Natural killer cell (primary cell): ENCODE results near the gene TIRAP. TPM values are rescaled to one million over a fixed set of nuclear protein-coding genes. Genes with fewer than 3 reads are reported as not detected.

ENCODE experiments used
- ATAC-seq, 3 donors: fragments of 150-1000 bp in 2 of 3; fragments of 200-7000 bp in 1 of 3; cut with Tn5 transposase; 1 replicate in 1 of 3; 2 replicates in 2 of 3; pipeline ENCODE4 v1.10.0; 2021; ENCODE audit warnings: mild to moderate bottlenecking in 2 of 3, moderate library complexity in 2 of 3
- DNase-seq, 2 donors: peaks; one replicate each; pipeline versions ENCODE4 v3.0.0 to v3.0.0-alpha.2; 2013 to 2021; ENCODE audit warnings: mixed read lengths in 1 of 2
- H3K27ac ChIP-seq: one replicate; pipeline ENCODE4 v1.5.1; 2013; ENCODE audit warnings: mild to moderate bottlenecking, low read length
- H3K27me3 ChIP-seq: one replicate; pipeline ENCODE4 v1.6.1; 2013; ENCODE audit warnings: low read length; ENCODE audit not compliant: control insufficient read depth, insufficient read depth
- H3K36me3 ChIP-seq: one replicate; pipeline ENCODE4 v1.6.1; 2013; ENCODE audit warnings: low read length; ENCODE audit not compliant: control insufficient read depth, insufficient read depth
- H3K4me1 ChIP-seq: one replicate; pipeline ENCODE4 v1.6.1; 2013; ENCODE audit warnings: low read length; ENCODE audit not compliant: control insufficient read depth, insufficient read depth
- H3K4me3 ChIP-seq: one replicate; pipeline ENCODE4 v1.5.1; 2013; ENCODE audit warnings: low read length
- H3K9me3 ChIP-seq: one replicate; pipeline ENCODE4 v1.6.1; 2013; ENCODE audit warnings: low read length; ENCODE audit not compliant: control insufficient read depth, insufficient read depth
- H3K27ac Mint-ChIP-seq, 2 donors: one replicate each; pipeline ENCODE4 v1.8.0; 2022; ENCODE audit warnings: mild to moderate bottlenecking in 2 of 2, mixed read lengths in 2 of 2, moderate library complexity in 1 of 2
- H3K27me3 Mint-ChIP-seq, 2 donors: one replicate each; pipeline ENCODE4 v1.8.0; 2022; ENCODE audit warnings: low read depth in 2 of 2, mixed read lengths in 2 of 2
- H3K36me3 Mint-ChIP-seq: one replicate; pipeline ENCODE4 v1.8.0; 2022; ENCODE audit warnings: mixed read lengths
- H3K4me1 Mint-ChIP-seq, 2 donors: one replicate each; pipeline ENCODE4 v1.8.0; 2022; ENCODE audit warnings: mixed read lengths in 2 of 2
- H3K4me3 Mint-ChIP-seq: one replicate; pipeline ENCODE4 v1.8.0; 2022; ENCODE audit warnings: mild to moderate bottlenecking, moderate library complexity, mixed read lengths
- H3K9me3 Mint-ChIP-seq, 2 donors: one replicate each; pipeline ENCODE4 v1.8.0; 2022; ENCODE audit warnings: mixed read lengths in 2 of 2
- CTCF ChIP-seq: fragments of 200-600 bp; IDR thresholded peaks from one replicate; pipeline ENCODE4 v1.8.0; 2022; ENCODE audit warnings: antibody characterized with exemption
- whole genome bisulfite sequencing: methylation state at CpG from one replicate; pipeline ENCODE4 v1.1.7; 2013; ENCODE audit warnings: missing lambda C conversion rate; ENCODE audit not compliant: insufficient coverage; 5-methylcytosine and 5-hydroxymethylcytosine counted together
- intact Hi-C: fragments of 100-400 bp; cut with micrococcal nuclease; formaldehyde crosslinking; loops from one replicate; pipeline ENCODE4 v1.14.2; 2022
- total RNA-seq, 4 donors: library from RNA; stranded (reverse); fragments of 120-200 nt in 1 of 4; gene quantifications; one replicate each; pipeline versions ENCODE4 v1.2.3 to v1.2.4, GENCODE V29; 2013 to 2022

Gene TIRAP
- total RNA-seq, 3 donors from 2014 or later (not counting 1 experiment from before 2014, with no cell fraction given), result 14.5 to 24.0 (median 19.5) TPM

GRCh38 chr11:126328444-126328843 lies 45.6 kb downstream of the TIRAP start:
- ATAC-seq (no peak), DNase-seq (no peak)
- no peak for TF ChIP-seq CTCF
- Mint-ChIP-seq H3K27me3 (no peaks in the 10 kb centered on the region), H3K9me3 (no peaks in the 10 kb centered on the region), H3K27ac (peak overlapping the region; percentile 88 to 97), H3K36me3 (no peaks in the 10 kb centered on the region), H3K4me3 (peak overlapping the region; percentile 79), H3K4me1 (peaks cover 56 to 57% of the 10 kb centered on the region in 2 donors)
- intact Hi-C loops, result loop anchor here (2.0 kb wide), 1 partner anchor 24 kb away; no protein-coding TSS in a partner anchor
- H3K4me1 ChIP-seq, result peaks cover 53% of the 10 kb centered on the region
- WGBS, result 94% methylated on average over 12 of the region's 12 CpGs
- no peaks in the 10 kb centered on the region for H3K9me3 ChIP-seq
- H3K4me3 ChIP-seq, result no peak overlapping the region
- H3K36me3 ChIP-seq, result no peaks in the 10 kb centered on the region
- no peaks in the 10 kb centered on the region for H3K27me3 ChIP-seq
- peak overlapping the region; percentile 86 for H3K27ac ChIP-seq

GRCh38 chr11:126328938-126329643 lies 46.2 kb downstream of the TIRAP start:
- peak overlapping the region; percentile 79 for H3K4me3 Mint-ChIP-seq
- H3K36me3 Mint-ChIP-seq, result no peaks in the 10 kb centered on the region
- no peak for TF ChIP-seq CTCF
- DNase-seq, result peak in 1 of 2 donors; percentile 29
- Histone ChIP-seq H3K4me3 (no peak overlapping the region), H3K36me3 (peaks cover 2% of the 10 kb centered on the region), H3K4me1 (peaks cover 59% of the 10 kb centered on the region), H3K9me3 (no peaks in the 10 kb centered on the region), H3K27me3 (no peaks in the 10 kb centered on the region), H3K27ac (peak overlapping the region; percentile 86)
- peak overlapping the region; percentile 88 to 97 for H3K27ac Mint-ChIP-seq
- whole genome bisulfite sequencing, result 88% methylated on average over 9 of the region's 9 CpGs
- no peaks in the 10 kb centered on the region for H3K27me3 Mint-ChIP-seq
- intact Hi-C loops, result loop anchor here (1.0 to 2.0 kb wide), 3 partner anchors 10 to 24 kb away; no protein-coding TSS in a partner anchor
- peak; percentile 11 to 34 (median 24) for ATAC-seq
- H3K4me1 Mint-ChIP-seq, result peaks cover 63% of the 10 kb centered on the region in 2 donors
- no peaks in the 10 kb centered on the region for H3K9me3 Mint-ChIP-seq

- Mint-ChIP-seq H3K4me3 (peak overlapping the region; percentile 79), H3K27ac (peak overlapping the region; percentile 88 to 97), H3K36me3 (no peaks in the 10 kb centered on the region), H3K4me1 (peaks cover 66 to 67% of the 10 kb centered on the region in 2 donors), H3K9me3 (no peaks in the 10 kb centered on the region), H3K27me3 (no peaks in the 10 kb centered on the region)
- peak; percentile 63 to 79 (median 74) for ATAC-seq
- intact Hi-C loops, result loop anchor here (1.0 to 5.0 kb wide), 4 partner anchors 10 to 817 kb away; no protein-coding TSS in a partner anchor
- peak; percentile 64 to 77 for DNase-seq
- H3K27me3 ChIP-seq, result no peaks in the 10 kb centered on the region
- peak overlapping the region; percentile 86 for H3K27ac ChIP-seq
- H3K4me3 ChIP-seq, result no peak overlapping the region
- 46% methylated on average over 10 of the region's 11 CpGs for WGBS
- no peaks in the 10 kb centered on the region for H3K9me3 ChIP-seq
- H3K36me3 ChIP-seq, result peaks cover 2% of the 10 kb centered on the region
- TF ChIP-seq CTCF, result no peak
- peaks cover 65% of the 10 kb centered on the region for H3K4me1 ChIP-seq
These were observed 46.8 kb downstream of the TIRAP start for GRCh38 chr11:126329644-126330211.
